T-helper 22 cell (primary cell): ENCODE data around the gene ERV3-1.
"Not testable (repeated sequence)": the region's sequence is repeated elsewhere in the genome, so short reads cannot be mapped to it uniquely, and the experiment has no call there.

Experiments used
- DNase-seq: peaks from one replicate; pipeline ENCODE4 v3.0.0-alpha.2; 2020; ENCODE audit warnings: low read depth

ERV3-1 gene

GRCh38 chr7:64944667-64945502 lies 61.6 kb downstream of the ERV3-1 start:
- DNase-seq, result not testable (repeated sequence)
